Mesenchymal stem cell (in vitro differentiated cells and primary cell): Measurements from ENCODE around the gene VAV2.

ENCODE experiments used
- DNase-seq: peaks from one replicate; pipeline ENCODE4 v3.0.0-alpha.2; 2013
- H2AFZ ChIP-seq: one replicate; pipeline ENCODE4 v1.6.1; 2013; ENCODE audit warnings: low read depth, mild to moderate bottlenecking, control low read depth, inconsistent platforms, low read length, moderate library complexity
- H2AK5ac ChIP-seq: 2 replicates; pipeline ENCODE4 v1.6.1; 2013; ENCODE audit warnings: low read length, moderate library complexity, mild to moderate bottlenecking, inconsistent platforms; ENCODE audit not compliant: severe bottlenecking
- H2BK120ac ChIP-seq: one replicate; pipeline ENCODE4 v1.6.1; 2013; ENCODE audit warnings: low read depth, mild to moderate bottlenecking, inconsistent platforms, low read length, moderate library complexity
- H2BK12ac ChIP-seq, 2 experiments: one replicate each; pipeline ENCODE4 v1.6.1; 2013; ENCODE audit warnings: inconsistent platforms in 2 of 2, low read length in 2 of 2, mild to moderate bottlenecking in 2 of 2, moderate library complexity in 2 of 2, control low read depth in 1 of 2
- H2BK15ac ChIP-seq: one replicate; pipeline ENCODE4 v1.6.1; 2013; ENCODE audit warnings: mild to moderate bottlenecking, low read depth, inconsistent platforms; ENCODE audit not compliant: poor library complexity, severe bottlenecking
- H2BK5ac ChIP-seq: 2 replicates; pipeline ENCODE4 v1.6.1; 2013; ENCODE audit warnings: low read depth, mild to moderate bottlenecking, low read length, control low read depth, inconsistent platforms; ENCODE audit not compliant: poor library complexity, severe bottlenecking
- H3K14ac ChIP-seq, 2 experiments: one replicate each; pipeline ENCODE4 v1.6.1; 2013; ENCODE audit warnings: inconsistent platforms in 2 of 2, low read length in 2 of 2, control low read depth in 1 of 2, mild to moderate bottlenecking in 1 of 2, moderate library complexity in 1 of 2
- H3K18ac ChIP-seq, 2 experiments: one replicate each; pipeline ENCODE4 v1.6.1; 2013; ENCODE audit warnings: inconsistent platforms in 2 of 2, low read length in 2 of 2, control low read depth in 1 of 2, low read depth in 1 of 2, mild to moderate bottlenecking in 1 of 2
- H3K23ac ChIP-seq, 2 experiments: one replicate each; pipeline ENCODE4 v1.6.1; 2013; ENCODE audit warnings: inconsistent platforms in 2 of 2, low read length in 2 of 2, mild to moderate bottlenecking in 2 of 2, moderate library complexity in 2 of 2, control low read depth in 1 of 2
- H3K27ac ChIP-seq: 2 replicates; pipeline ENCODE4 v1.5.1; 2013; ENCODE audit warnings: mild to moderate bottlenecking, moderate library complexity, low read length, control low read depth, inconsistent platforms; ENCODE audit not compliant: poor library complexity, severe bottlenecking
- H3K27me3 ChIP-seq, 2 experiments: 2 replicates each; pipeline versions ENCODE4 v1.6.1 to v1.7.0; 2013; ENCODE audit warnings: low read length in 2 of 2, mild to moderate bottlenecking in 2 of 2, moderate library complexity in 2 of 2, control low read depth in 1 of 2, inconsistent platforms in 1 of 2; ENCODE audit not compliant: control insufficient read depth in 1 of 2, insufficient read depth in 1 of 2
- H3K36me3 ChIP-seq, 2 experiments: 2 replicates each; pipeline versions ENCODE4 v1.6.1 to v1.7.0; 2013; ENCODE audit warnings: low read length in 2 of 2, control low read depth in 1 of 2, inconsistent platforms in 1 of 2, low read depth in 1 of 2, mild to moderate bottlenecking in 1 of 2; ENCODE audit not compliant: insufficient read depth in 2 of 2, control insufficient read depth in 1 of 2
- H3K4ac ChIP-seq, 2 experiments: one replicate each; pipeline ENCODE4 v1.6.1; 2013; ENCODE audit warnings: inconsistent platforms in 2 of 2, low read length in 2 of 2, mild to moderate bottlenecking in 2 of 2, moderate library complexity in 2 of 2, control low read depth in 1 of 2, low read depth in 1 of 2
- H3K4me1 ChIP-seq: 2 replicates; pipeline ENCODE4 v1.6.1; 2013; ENCODE audit warnings: low read depth, low read length, control low read depth; ENCODE audit not compliant: control insufficient read depth, insufficient read depth
- H3K4me2 ChIP-seq: 2 replicates; pipeline ENCODE4 v1.6.1; 2013; ENCODE audit warnings: low read length, mild to moderate bottlenecking, inconsistent platforms; ENCODE audit not compliant: poor library complexity, severe bottlenecking
- H3K4me3 ChIP-seq, 2 experiments: 2 replicates each; pipeline versions ENCODE4 v1.5.1 to v1.7.0; 2013; ENCODE audit warnings: low read length in 2 of 2, mild to moderate bottlenecking in 2 of 2, control low read depth in 1 of 2, low read depth in 1 of 2; ENCODE audit not compliant: insufficient read depth in 1 of 2
- H3K79me1 ChIP-seq: replicated peaks from 2 replicates; pipeline ENCODE4 v1.6.1; 2013; ENCODE audit warnings: mild to moderate bottlenecking, control low read depth, low read length, inconsistent platforms; ENCODE audit not compliant: poor library complexity, severe bottlenecking
- H3K9ac ChIP-seq: 2 replicates; pipeline ENCODE4 v1.7.0; 2013; ENCODE audit warnings: mild to moderate bottlenecking, low read length, moderate library complexity
- H3K9me3 ChIP-seq: 2 replicates; pipeline ENCODE4 v1.7.0; 2013; ENCODE audit warnings: mild to moderate bottlenecking, low read length; ENCODE audit not compliant: control insufficient read depth
- H4K8ac ChIP-seq: one replicate; pipeline ENCODE4 v1.6.1; 2013; ENCODE audit warnings: inconsistent platforms, mild to moderate bottlenecking, low read length, moderate library complexity
- H4K91ac ChIP-seq: one replicate; pipeline ENCODE4 v1.6.1; 2013; ENCODE audit warnings: mild to moderate bottlenecking, low read length, inconsistent platforms
- WGBS: methylation state at CpG from one replicate; pipeline ENCODE4 v1.1.7; 2013; ENCODE audit warnings: mixed read lengths; 5-methylcytosine and 5-hydroxymethylcytosine counted together

VAV2 gene

GRCh38 chr9:133868203-133868602, 123.9 kb downstream of the VAV2 start:
- Histone ChIP-seq H3K36me3 (peaks cover 0 to 50% of the 10 kb centered on the region in 2 experiments), H4K8ac (no peak overlapping the region), H3K9me3 (peaks cover 12% of the 10 kb centered on the region), H3K23ac (no peak overlapping the region), H3K14ac (no peak overlapping the region), H3K27ac (no peak overlapping the region), H2BK12ac (no peak overlapping the region), H2AFZ (no peak overlapping the region), H3K4ac (no peak overlapping the region), H3K4me3 (no peak overlapping the region), H3K18ac (no peak overlapping the region), H3K27me3 (no peaks in the 10 kb centered on the region), H3K79me1 (peaks cover 37% of the 10 kb centered on the region), H2BK15ac (no peak overlapping the region), H2BK5ac (no peak overlapping the region), H2BK120ac (no peak overlapping the region), H3K4me2 (no peak overlapping the region), H3K9ac (no peak overlapping the region), H2AK5ac (no peak overlapping the region), H4K91ac (no peak overlapping the region), H3K4me1 (peaks cover 28% of the 10 kb centered on the region)
- 97% methylated on average over 18 of the region's 18 CpGs for WGBS
- no peak for DNase-seq

- Histone ChIP-seq H3K4me3 (no peak overlapping the region), H2AFZ (no peak overlapping the region), H4K8ac (no peak overlapping the region), H3K4me2 (no peak overlapping the region), H2BK5ac (no peak overlapping the region), H3K9ac (no peak overlapping the region), H3K27me3 (no peaks in the 10 kb centered on the region), H3K79me1 (peaks cover 46% of the 10 kb centered on the region), H3K27ac (no peak overlapping the region), H3K23ac (no peak overlapping the region), H3K9me3 (peaks cover 12% of the 10 kb centered on the region), H2BK12ac (no peak overlapping the region), H3K4ac (no peak overlapping the region), H3K14ac (no peak overlapping the region), H4K91ac (no peak overlapping the region), H3K36me3 (peaks cover 0 to 55% of the 10 kb centered on the region in 2 experiments), H3K18ac (no peak overlapping the region), H3K4me1 (peaks cover 26% of the 10 kb centered on the region), H2BK120ac (no peak overlapping the region), H2AK5ac (no peak overlapping the region), H2BK15ac (no peak overlapping the region)
- 96% methylated on average over 17 of the region's 17 CpGs for WGBS
- DNase-seq = no peak
Measured at GRCh38 chr9:133866946-133867345, 125.2 kb downstream of the VAV2 start.

GRCh38 chr9:133864011-133864410, 128.1 kb downstream of the VAV2 start:
- H2BK12ac ChIP-seq = peak overlapping the region in 1 of 2 experiments; percentile 66
- H3K14ac ChIP-seq = peak overlapping the region in 1 of 2 experiments; percentile 85
- H4K8ac ChIP-seq = peak overlapping the region; percentile 59
- H2BK15ac ChIP-seq = no peak overlapping the region
- peaks cover 51% of the 10 kb centered on the region for H3K79me1 ChIP-seq
- H4K91ac ChIP-seq = peak overlapping the region; percentile 56
- no peak overlapping the region for H3K4me3 ChIP-seq
- H3K4ac ChIP-seq = no peak overlapping the region
- no peak overlapping the region for H3K9ac ChIP-seq
- H3K27me3 ChIP-seq = no peaks in the 10 kb centered on the region
- H3K18ac ChIP-seq = peak overlapping the region in 1 of 2 experiments; percentile 67
- peak; percentile 51 for DNase-seq
- H3K23ac ChIP-seq = no peak overlapping the region
- no peak overlapping the region for H2AFZ ChIP-seq
- H2BK5ac ChIP-seq = no peak overlapping the region
- WGBS = 37% methylated on average over 12 of the region's 16 CpGs
- H3K36me3 ChIP-seq = peaks cover 6 to 69% of the 10 kb centered on the region in 2 experiments
- H3K4me1 ChIP-seq = peaks cover 27% of the 10 kb centered on the region
- peak overlapping the region; percentile 12 for H3K27ac ChIP-seq
- peak overlapping the region; percentile 6 for H3K4me2 ChIP-seq
- H2BK120ac ChIP-seq = no peak overlapping the region
- H2AK5ac ChIP-seq = peak overlapping the region; percentile 23
- H3K9me3 ChIP-seq = peaks cover 12% of the 10 kb centered on the region

GRCh38 chr9:133863257-133863592, 128.9 kb downstream of the VAV2 start:
- Histone ChIP-seq H3K4me2 (no peak overlapping the region), H3K36me3 (peaks cover 6 to 75% of the 10 kb centered on the region in 2 experiments), H2AK5ac (no peak overlapping the region), H3K27me3 (no peaks in the 10 kb centered on the region), H3K14ac (no peak overlapping the region), H2BK5ac (no peak overlapping the region), H3K4ac (no peak overlapping the region), H2BK15ac (no peak overlapping the region), H2AFZ (no peak overlapping the region), H4K8ac (no peak overlapping the region), H3K23ac (no peak overlapping the region), H2BK12ac (no peak overlapping the region), H3K4me1 (peaks cover 27% of the 10 kb centered on the region), H3K27ac (no peak overlapping the region), H3K9ac (peak overlapping the region; percentile 64), H3K9me3 (peaks cover 12% of the 10 kb centered on the region), H3K18ac (no peak overlapping the region), H2BK120ac (no peak overlapping the region), H4K91ac (no peak overlapping the region), H3K4me3 (peak overlapping the region in 1 of 2 experiments; percentile 73), H3K79me1 (peaks cover 56% of the 10 kb centered on the region)
- no peak for DNase-seq
- WGBS = 96% methylated on average over 19 of the region's 19 CpGs
